ENCODE results near the gene MRPL18.
"Not testable (repeated sequence)": the region's sequence is repeated elsewhere in the genome, so short reads cannot be mapped to it uniquely, and the experiment has no call there.

The MRPL18 gene

DNA sequence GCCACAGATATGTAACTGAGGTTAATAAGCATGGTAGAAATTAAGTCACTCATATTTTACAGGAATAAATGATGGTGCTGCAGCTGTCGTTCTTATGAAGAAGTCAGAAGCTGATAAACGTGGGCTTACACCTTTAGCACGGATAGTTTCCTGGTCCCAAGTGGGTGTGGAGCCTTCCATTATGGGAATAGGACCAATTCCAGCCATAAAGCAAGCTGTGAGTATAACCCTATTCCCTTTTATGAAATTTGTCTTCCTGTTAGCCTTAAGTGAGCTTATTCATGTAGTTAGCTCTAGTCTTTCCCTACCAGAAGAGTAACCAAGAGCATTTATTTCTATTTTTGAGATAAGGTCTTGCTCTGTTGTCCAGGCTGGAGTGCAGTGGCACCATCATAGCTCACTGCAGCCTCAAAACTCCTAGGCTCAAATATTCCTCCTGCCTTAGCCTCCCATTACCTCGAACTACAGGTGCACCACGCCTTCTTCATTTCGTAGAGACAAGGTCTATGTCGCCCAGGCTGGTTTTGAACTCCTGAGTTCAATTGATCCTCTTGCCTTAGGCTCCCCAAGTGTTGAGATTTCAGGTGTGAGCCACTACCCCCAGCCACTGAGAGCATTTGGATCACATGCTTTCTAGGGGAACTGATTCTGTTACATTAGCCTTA is 12.9 kb upstream of the MRPL18 start:
- DNase-seq, result no peak

DNA sequence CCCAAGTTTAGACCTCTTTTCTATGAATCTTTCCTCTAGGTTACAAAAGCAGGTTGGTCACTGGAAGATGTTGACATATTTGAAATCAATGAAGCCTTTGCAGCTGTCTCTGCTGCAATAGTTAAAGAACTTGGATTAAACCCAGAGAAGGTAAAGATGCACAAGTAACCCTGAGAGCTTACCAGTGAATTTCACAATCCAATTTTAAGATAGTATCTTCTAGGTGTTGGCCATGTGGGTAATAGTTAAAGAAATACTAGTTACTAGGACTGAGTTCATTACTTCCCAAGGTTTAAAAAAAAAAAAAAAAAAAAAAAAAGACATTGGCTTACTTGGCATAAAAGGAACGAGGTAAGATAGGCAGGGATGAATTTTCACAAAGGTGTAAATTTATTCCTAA is 12.1 kb upstream of the MRPL18 start:
- no peak for DNase-seq

DNA sequence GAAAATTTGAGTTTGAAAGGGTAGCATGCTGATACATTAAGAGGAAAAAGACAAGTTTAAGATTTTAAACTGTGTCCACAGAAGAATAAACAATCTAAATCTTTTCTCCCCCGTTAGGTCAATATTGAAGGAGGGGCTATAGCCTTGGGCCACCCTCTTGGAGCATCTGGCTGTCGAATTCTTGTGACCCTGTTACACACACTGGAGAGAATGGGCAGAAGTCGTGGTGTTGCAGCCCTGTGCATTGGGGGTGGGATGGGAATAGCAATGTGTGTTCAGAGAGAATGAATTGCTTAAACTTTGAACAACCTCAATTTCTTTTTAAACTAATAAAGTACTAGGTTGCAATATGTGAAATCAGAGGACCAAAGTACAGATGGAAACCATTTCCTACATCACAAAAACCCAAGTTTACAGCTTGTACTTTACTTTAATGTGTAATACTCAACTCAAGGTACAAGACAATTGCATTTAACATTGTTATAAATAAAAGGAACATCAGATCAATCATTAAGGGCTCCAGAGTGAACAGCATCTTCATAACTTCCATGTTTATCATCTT is 11.6 kb upstream of the MRPL18 start:
- no peak for DNase-seq

GRCh38 chr6:159788276-159788675 is 2.0 kb upstream of the MRPL18 start:
- no peak for DNase-seq

DNA sequence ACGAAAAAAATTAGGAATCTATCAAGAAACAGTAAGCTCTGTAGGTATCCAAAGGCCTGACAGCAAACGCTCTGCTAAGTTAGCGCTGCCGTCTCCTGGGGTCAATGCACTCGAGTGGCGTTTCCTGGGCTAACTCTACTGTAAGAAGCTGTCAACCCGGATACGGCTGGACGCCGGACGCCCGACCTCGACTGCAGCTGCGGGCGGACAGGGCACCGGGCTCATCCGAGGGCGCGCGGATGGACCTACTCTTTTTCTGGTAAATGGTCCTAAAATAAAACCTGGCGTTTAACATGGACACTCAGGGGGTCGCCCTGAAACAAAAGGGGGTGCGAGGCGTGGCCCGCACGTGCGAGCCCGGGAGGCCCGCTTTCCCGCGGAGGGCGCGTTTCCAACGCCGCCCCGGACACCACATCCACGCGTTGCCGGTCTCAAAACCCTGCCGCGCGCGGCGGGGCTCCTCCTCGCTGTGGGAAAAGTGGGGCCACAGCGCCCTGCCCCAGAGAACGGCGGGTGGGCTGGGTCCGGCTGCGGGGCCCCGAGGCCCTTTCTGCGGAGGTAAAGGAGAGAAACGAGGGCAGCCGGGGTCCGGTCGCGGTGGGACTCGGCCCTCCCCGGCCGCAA is 1.4 kb upstream of the MRPL18 start:
- no peak for DNase-seq

DNA sequence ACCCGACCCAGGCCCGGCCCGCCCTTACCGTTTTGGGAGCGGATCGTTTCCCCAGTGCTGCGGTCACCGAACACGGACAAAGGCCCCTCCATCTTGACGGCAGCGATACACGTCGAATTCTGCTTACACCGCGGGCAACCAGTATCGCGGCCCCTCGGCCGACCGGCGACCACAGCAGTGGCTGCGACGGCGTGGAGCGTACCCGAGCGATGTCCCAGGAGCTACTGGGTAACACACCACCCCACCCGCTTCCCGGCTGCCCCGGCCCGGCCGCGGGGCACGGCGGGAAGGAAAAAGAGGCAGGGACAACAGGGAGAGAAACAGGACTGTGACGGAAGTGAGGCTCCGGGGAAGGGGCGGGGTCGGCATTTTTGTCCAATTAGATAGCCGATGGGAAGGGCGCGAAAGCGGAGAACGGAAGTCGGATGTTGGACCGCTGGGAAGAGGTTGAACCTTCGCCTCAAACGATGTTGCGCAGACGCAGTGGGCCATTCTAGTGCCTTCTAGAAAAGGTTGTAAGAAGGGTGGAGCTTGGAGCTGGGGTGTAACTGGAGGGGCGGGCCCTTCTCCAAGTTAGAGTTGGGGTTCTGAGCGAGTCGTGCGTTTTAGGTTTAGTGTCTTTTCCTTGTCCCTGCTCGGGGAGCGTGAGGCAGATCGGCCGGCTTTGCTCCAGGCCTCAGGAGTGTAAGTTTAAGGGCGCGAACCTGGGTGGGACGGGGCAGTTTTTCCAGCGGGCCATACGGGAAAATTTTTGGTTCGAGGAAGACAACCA is 704 bp upstream of the MRPL18 start, which contains the start of gene TCP1:
TSS of gene TCP1 (minus strand) at position 226 of the 772 bp plus-strand sequence. CDS start at position 92, 134 bp downstream.
- peak; percentile 98 for DNase-seq

DNA sequence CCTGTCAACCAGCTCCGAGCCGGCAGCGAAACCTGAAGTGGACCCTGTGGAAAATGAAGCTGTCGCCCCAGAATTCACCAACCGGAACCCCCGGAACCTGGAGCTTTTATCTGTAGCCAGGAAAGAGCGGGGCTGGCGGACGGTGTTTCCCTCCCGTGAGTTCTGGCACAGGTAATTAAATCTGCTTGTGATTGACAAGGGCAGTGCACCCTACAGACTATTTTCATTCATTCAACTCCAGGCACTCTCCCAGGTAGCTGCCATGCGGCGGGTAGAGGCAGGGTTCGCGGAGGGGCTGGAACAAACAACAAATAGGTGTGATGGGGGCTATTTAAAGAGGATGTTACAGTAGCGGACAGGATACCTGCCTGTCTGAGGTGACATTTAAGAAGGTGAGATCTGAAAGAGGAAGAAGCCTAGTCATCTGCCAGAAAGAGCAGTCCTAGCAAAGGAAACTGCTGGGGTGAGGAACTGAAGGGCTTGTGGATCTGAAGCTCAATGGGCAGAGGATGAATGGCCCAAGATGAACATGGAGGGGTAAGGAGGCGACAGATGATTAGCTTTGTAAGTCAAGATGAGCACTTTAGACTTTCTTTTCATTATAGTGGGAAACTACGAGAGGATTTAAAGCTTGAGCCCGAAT is 810 bp downstream of the MRPL18 start:
- DNase-seq, result no peak

DNA sequence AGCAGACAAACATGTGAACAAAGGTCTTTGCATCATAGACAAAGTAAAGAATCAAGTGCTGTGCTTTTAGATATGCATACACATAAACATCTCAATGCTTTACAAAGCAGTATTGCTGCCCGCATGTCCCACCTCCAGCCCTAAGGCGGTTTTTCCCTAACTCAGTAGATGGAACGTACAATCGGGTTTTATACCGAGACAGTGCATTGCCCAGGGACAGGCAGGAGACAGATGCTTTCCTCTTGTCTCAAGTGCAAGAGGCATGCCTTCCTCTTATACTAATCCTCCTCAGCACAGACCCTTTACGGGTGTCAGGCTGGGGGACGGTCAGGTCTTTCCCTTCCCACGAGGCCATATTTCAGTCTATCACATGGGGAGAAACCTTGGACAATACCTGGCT is 4.7 kb downstream of the MRPL18 start:
- not testable (repeated sequence) for DNase-seq

- DNase-seq, result no peak
Measured at GRCh38 chr6:159797554-159797953, 7.3 kb downstream of the MRPL18 start.

GRCh38 chr6:159800141-159800865 is 10.0 kb downstream of the MRPL18 start, which contains the start of gene PNLDC1:
PNLDC1 (plus strand) TSS chr6:159800276; CDS start chr6:159800308, 32 bp downstream.
- no peak for DNase-seq

GRCh38 chr6:159801935-159802334 is 11.7 kb downstream of the MRPL18 start:
- no peak for DNase-seq

DNA sequence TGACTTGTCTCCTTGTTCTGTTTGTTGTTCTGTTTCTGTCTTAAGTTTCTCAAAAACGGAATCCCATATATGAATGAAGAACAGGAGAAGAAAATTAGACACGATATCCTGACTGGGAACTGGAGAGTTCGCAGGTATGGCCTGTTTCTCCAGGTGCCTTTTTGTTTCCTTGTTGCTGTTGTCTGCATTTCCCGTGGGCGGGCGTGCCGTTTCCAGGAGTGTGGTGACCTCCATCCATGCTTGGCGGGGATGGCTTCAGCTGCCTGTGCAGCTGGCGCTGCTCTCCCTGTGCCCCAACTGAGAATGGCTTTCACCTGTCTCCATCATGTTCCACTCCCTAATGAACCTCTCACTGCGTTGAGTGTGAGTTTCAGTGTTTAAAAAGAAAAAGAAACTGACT is 14.2 kb downstream of the MRPL18 start:
- no peak for DNase-seq

- no peak for DNase-seq
Measured at GRCh38 chr6:159805440-159806020, 15.3 kb downstream of the MRPL18 start.

- DNase-seq, result no peak
Measured at GRCh38 chr6:159806021-159806458, 15.8 kb downstream of the MRPL18 start.

- no peak for DNase-seq
Measured at GRCh38 chr6:159807150-159807858, 17.0 kb downstream of the MRPL18 start.

DNA sequence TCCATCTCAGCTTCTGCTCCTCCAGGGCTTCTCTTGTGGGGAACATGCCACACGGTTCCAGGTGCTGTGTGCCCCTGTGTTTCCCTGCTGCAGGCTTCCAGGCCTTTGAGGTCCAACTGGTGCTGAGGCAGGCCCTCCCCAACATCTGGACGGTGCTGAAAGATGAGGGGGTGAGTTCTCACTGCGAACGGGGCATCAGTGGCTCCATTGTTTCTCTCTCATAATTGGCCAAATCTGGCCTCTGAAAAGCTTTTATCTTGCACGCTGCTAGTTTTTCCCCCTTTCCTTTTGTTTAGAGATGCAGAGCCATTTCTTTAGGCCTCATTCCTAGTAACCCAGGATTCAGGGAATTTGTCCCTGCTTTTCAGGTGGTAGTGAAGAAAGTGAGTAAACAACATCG is 18.4 kb downstream of the MRPL18 start:
- DNase-seq, result no peak

DNA sequence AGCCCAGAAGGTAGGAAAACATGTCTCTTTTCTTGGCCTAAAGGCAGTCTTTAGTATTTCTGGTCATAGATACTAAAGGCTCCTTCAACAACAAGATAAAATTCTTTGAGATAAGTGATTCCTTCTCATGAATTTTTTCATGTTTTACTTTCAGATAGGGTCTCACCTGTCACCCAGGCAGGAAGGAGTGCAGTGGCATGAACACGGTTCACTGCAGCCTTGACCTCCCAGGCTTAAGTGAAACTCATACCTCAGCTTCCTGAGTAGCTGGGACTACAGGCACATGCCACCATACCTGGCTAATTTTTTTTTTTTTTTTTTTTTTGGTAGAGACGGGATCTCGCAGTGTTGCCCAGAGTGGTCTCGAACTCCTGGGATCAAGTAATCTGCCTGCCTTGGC is 18.9 kb downstream of the MRPL18 start:
- no peak for DNase-seq

GRCh38 chr6:159813781-159814180 is 23.5 kb downstream of the MRPL18 start:
- no peak for DNase-seq

- DNase-seq, result no peak
Measured at GRCh38 chr6:159815410-159815809, 25.1 kb downstream of the MRPL18 start.

DNA sequence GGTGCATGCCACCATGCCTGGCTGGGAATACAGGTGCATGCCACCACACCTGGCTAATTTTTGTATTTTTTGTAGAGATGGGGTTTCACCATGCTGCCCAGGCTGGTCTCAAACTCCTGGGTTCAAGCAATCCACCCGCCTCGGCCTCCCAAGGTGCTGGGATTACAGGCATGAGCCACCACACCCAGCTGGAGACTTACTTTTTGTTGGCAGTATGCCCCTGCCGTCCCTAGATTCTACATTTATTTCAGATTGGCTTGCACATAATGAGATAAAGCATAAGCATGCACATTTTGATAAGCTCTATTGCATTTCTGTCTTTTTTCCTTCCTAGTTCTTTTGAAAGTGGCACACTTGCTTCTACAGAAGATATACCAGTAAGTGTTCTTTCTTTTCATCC is 26.5 kb downstream of the MRPL18 start:
- DNase-seq, result not testable (repeated sequence)

Data from NCI-H187 (cell line).